Activated CD4-positive, alpha-beta T cell treated with anti-CD3 and anti-CD28 coated beads, Interleukin-2, amount 50 U/mL, for 16 hours (primary cell): ENCODE measurements around the gene RTKN.
"Not testable (repeated sequence)": the region's sequence is repeated elsewhere in the genome, so short reads cannot be mapped to it uniquely, and the experiment has no call there.

ENCODE experiments used
- DNase-seq: peaks from one replicate; pipeline ENCODE4 v3.0.0-alpha.2; 2020

RTKN gene

DNA sequence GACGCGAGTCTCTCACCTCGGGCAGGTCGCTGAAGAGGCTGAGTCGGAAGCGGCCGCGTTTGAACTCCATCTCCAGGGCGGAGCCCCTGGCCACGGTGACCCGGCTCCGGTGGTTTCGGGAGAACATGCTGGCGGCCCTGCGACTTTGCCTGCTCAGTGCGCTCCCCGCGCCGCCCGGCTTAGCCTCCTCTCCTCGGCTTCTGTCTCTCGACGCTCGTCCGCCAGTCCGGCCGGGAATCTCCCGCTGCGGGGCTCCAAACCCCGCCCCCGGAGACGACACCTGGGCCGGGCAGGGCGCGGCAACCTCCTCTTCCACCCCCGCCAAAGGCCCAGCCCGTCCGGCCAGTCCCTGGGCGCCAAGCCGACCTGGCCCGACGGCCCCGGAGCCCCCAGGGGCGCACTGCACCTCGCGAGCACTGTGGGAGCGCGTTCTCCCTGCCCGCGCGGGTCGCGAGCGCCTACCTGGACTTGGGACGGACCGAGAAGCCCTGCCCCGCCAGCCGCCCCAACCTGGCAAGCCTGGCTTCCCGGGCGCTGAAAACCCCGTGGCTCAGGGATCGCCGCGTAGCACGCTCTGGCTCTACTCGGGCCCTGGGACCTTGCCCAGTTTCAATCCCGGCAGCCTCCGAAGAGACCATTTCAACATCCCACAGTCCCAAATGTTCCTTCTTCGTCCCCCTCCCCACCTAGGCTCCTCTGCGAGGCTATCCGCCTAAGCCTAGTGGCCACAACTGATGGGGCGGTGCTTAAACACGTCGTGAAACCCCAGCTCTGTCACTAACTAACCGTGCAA is at the start of gene RTKN:
RTKN (minus strand) TSS at position 248 of the 793 bp plus-strand sequence; CDS start at position 127, 121 bp downstream.
- no peak for DNase-seq

DNA sequence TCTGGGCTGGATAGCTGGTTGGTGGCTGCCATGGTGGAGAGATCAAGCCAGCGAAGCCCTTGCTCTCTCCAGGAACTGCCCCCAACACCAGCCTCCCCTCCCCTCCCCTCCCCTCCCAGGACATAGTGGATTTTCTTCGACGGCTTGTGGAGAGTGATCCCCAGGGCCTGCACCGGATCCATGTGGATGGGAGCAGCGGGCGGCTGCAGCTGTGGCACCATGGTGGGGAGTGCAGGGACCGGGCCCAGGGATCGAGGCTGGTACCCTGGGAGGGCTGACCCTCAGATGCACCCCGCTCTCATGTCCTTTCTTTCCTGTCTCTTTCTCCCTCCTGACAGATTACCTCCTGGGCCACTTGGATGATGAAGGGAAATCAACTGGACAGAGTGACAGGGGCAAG is 48.2 kb upstream of the RTKN start:
- no peak for DNase-seq

DNA sequence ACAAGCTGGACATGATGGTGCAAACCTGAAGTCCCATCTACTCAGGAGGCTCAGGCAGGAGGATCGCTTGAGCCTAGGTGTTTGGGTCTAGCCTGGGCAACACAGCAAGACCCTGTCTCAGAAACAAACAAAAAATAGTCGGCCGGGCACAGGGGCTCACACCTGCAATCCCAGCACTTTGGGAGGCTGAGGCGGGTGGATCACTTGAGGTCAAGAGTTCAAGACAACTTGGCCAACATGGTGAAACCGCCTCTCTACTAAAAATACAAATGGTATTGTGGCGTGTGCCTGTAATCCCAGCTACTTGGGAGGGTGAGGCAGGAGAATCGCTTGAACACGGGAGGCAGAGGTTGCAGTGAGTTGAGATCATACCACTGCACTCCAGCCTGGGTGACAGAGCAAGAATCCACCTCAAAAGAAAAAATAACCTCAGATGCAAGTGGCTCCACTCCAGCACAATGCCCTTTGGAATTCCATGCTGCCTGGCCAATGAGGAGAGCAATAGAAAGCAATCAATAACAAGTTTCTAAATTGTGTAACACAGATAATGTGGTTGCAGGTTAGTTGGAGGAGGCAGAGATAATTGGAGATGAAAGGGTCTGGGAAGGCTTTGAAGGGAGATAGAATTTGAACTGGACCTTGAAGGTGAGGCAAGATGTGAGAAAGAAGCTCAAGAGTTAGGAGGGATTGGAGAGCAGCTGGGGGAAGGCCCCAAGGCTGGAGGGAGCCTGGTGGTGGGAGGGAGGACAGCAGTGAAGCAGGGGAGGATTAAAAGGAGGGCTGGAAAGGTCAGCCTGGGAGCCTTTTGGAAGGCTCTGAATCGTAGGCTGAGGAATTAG is 47.1 kb upstream of the RTKN start:
- no peak for DNase-seq

DNA sequence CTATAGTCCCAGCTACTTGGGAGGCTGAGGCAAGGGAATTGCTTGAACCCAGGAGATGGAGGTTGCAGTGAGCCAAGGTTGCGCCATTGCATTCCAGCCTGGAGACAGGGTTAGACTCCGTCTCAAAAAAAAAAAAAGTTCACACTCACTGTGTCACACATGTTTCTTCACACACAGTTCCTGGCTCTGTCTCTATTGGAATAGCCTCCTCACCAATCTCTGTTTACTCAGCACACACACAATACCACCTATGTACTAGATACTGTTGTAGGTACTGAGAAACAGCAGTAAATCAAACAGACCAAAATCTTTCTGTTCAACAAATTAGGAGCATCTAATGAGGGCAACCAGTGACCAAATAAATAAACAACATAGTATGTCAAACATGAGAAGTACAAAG is 44.4 kb upstream of the RTKN start:
- no peak for DNase-seq

GRCh38 chr2:74483675-74484164 is 42.0 kb upstream of the RTKN start:
- DNase-seq = not testable (repeated sequence)

DNA sequence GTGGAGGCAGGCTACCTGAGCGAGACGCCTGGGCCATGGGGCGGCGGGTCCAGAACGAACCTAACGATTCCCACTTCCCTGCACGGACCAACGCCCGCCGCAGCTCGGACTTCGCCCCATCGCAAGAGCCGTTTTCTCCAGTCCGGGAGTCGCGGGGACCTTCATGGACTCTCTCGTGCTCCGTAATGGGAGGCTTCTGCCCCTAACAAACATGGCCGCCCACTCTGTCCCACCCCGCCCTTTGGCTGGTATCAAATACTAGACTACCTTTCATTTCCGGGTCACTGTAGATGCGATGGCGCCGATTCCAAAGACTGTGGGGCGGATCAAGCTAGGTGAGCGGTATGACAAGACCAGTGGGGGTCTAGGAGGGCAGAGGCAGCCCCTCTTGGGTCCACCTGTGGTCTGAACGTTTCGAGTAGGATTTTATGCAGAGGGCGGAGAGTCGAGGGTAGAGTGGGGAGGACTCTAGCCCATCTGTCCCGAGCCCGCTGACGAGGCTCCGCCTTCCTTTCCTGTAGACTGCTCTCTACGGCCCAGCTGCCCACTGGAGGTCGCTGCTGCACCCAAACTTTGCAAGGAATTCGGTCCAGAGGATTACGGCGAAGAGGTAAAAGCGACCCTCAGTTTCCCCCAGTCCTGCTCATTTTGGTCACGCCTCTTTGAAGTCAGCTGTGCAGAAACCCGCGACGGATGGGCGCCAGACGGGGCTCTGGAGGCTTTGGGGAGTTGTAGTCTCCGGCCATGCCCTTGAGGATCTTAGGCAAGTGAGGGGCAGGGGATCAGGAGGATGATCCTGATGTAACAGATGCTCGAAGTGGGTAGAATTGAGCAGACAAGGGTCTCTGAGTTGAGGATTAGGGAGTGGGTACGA is 41.3 kb upstream of the RTKN start, which contains the start of the genes CCDC142 and TTC31:
CCDC142 (minus strand) TSS at position 198 of the 874 bp plus-strand sequence; CDS start at position 37, 161 bp downstream.
TTC31 (plus strand) TSS at position 281 of the 874 bp plus-strand sequence; CDS start at position 296, 15 bp downstream.
- DNase-seq = peak; percentile 95

DNA sequence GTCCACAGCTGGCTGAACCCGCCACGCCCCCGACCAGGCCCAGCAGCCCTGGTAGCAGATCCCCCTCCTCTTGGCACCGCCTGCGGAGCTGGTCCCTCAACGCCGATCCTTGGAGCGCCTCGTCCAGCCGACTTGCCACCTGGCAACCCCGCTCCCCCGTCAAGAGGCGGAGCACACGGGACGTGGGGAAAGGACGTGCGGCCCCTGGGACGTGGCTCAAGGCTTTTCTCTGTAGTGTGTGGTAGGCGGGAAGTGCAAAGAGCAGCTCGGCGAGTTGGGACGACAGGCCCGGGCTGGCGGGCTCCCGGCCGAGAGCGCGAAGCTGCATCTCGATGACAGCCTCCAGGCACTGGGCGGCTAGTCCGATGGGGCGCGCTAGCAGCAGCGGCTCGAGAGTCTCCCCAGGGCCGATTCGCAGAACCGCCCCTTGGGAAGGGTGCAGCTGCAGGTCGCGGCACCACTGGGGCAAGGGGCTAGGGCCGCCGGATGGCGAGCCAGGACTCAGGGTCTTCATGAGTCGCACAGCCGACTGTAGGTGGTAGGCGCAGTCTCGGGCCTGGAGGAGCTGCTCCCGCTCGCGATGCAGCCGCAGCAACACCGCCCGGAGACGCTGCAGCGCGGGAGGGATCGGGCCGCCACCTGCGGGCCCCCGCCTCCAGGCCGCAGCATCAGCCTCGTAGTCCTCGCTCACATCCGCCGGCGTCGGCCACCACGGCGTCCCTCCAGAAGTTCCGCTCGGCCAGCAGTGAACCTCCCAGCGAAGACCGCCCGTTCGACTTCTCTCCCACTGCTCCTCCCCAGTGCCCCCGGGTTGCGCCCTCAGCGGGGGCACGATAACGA is 40.4 kb upstream of the RTKN start:
- peak; percentile 67 for DNase-seq

- DNase-seq = no peak
These were observed 39.7 kb upstream of the RTKN start for GRCh38 chr2:74481431-74481830.

DNA sequence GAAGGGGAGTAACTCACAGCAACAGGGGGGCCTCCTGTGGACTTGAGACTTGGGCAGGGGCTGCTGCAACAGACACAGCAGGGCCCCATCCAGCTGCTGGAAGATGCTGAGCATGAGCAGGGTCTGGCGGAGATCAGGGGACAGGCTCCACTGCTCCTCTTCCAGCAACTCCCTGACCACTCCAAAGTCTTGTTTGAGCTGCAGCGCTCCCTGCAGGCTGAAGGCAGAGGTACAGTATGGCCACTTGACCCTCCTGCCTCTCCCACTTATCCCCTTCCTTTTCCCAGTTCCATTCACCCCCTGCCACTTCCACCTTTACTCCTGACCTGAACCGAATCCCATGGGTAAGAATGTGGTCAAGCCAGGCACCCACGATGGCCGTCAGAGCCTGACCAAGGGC is 33.2 kb upstream of the RTKN start:
- DNase-seq = no peak

GRCh38 chr2:74474481-74474880 is 32.7 kb upstream of the RTKN start:
- no peak for DNase-seq

GRCh38 chr2:74472945-74473258 is 31.2 kb upstream of the RTKN start:
- no peak for DNase-seq

DNA sequence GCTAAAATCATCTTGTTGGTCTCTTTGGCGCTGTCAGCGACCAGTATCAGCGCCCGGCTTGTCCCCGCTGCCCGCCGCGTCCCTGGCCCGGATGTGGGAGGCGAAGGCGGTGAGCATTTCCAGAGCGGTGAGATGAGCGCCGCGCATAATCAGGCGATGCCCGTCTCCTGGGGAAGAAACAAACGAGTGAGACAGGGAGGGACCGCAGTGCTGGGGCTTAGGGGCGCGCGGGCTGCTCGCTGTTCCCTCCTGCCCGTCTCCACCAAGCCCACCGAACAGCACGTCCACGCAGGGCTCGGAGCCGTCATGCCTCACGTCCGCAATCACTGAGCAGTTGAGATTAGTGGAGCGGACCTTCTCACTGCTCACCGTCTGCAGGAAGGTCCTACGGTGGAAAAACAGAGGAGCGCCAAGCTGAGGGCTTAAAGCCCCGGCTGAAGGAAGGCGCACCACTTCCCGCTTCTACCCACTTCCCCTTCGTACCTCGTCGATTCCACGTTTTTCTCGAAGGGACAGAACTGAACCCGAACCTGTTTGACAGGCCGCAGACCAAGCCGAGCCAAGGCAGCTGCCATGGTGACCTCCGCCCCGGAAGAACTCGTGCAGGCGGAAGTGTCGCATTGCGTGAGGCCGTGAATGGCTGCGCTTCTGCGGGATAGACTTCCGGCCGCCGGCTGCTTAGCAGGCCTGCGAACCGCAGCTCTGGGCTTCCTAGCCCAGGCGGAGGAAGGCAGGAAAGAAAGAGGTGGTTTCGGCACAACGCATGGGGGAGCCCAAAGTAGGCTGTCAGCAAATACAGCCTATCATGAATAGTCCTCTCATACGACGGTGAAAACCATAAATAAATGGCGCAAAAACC is 30.6 kb upstream of the RTKN start, which contains the start of gene MRPL53:
MRPL53 (minus strand) TSS at position 595 of the 859 bp plus-strand sequence; CDS start at position 575, 20 bp downstream.
- peak; percentile 97 for DNase-seq

GRCh38 chr2:74471332-74472065 is 29.8 kb upstream of the RTKN start:
- no peak for DNase-seq

GRCh38 chr2:74470742-74471141 is 29.0 kb upstream of the RTKN start:
- not testable (repeated sequence) for DNase-seq

GRCh38 chr2:74464406-74464805 is 22.7 kb upstream of the RTKN start:
- DNase-seq = no peak

DNA sequence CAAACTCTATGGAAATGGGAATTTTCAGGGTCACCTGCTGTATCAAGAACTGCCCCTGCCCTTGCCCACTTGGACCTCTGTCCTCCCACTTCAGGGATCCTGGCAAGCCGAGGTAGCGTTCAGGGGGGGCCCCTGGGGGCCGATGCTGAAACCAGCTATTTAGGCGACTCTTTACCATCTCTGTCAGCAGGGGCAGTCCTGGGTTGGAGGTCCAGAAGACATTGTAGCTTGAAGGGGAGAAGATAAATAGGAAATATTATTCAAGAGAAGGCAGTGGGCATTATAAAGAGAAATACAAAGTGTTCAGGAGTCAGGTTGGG is 21.0 kb upstream of the RTKN start:
- DNase-seq = no peak

DNA sequence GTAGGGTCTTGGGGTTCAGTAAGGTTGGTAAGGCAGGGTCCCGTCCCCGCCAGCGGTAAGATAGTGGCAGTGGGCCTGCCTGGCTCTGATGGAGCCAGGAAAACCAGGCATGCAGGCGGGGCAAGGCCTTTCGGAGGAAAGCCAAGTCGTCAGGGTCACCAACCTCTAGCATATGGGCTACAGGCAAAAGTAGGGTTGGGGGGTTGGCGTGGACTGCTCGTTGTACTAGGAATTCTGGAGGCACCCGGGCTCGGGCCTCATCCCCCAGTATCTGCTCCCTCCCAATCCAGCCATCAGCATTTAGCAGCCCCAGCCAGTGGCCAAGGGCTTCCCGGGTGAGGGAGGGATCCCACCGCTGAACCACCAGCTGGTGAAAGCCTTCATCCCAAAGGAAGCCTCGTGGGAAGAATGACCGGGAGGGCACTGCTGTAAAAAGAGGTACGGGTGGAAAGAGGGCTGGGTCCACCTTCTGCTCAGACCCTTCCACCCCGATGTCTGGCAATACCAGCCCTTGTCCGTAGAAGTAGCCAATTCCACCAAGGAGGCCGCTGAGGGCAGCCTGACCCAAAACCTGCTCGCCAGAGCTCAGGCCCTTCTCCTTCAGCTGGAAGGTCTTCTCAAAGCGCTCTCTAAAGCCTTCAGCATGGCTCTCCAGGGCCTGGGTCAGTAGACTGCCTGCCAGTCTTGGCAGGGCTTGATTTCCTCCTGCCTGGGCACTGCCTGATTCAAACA is 20.5 kb upstream of the RTKN start:
- no peak for DNase-seq

- DNase-seq = no peak
These were observed 19.7 kb upstream of the RTKN start for GRCh38 chr2:74461187-74462053.
